IMR-90 (cell line): ENCODE measurements around the gene CDH15. TPM values are rescaled to one million over a fixed set of nuclear protein-coding genes. Genes with fewer than 3 reads are reported as not detected.
A peak's percentile ranks its signal among the peaks of the same experiment; 100 is the strongest.

ENCODE experiments used
- ATAC-seq: fragments of 200-7000 bp; cut with Tn5 transposase; 2 replicates; pipeline ENCODE4 v1.9.1; 2020; ENCODE audit warnings: low read depth, mild to moderate bottlenecking, moderate library complexity
- BruUV-seq: library from RNA; stranded (reverse); fragments of 400-500 nt; replicated peaks from 2 replicates; lab custom pipeline; 2021; lab: Mats Ljungman, UMichigan
- CTCF ChIA-PET: fragments of 300-600 bp; formaldehyde crosslinking; extraction: SDS; loops from one replicate; lab custom pipeline; 2021; ENCODE audit warnings: antibody characterized with exemption; lab: Yijun Ruan, JAX
- POLR2A ChIA-PET: fragments of 300-600 bp; sonication (Branson Sonifier 250); formaldehyde crosslinking; loops from one replicate; lab custom pipeline; 2022; ENCODE audit warnings: antibody characterized with exemption; ENCODE audit not compliant: unreplicated experiment; lab: Charles Lee
- DNase-seq: peaks from one replicate; pipeline ENCODE4 v3.0.0; 2013
- H2AFZ ChIP-seq: replicated peaks from 2 replicates; pipeline ENCODE3; 2013; ENCODE audit warnings: low read length, mild to moderate bottlenecking; ENCODE audit not compliant: poor library complexity
- H2AK5ac ChIP-seq: 2 replicates; pipeline ENCODE4 v1.6.1; 2013; ENCODE audit warnings: low read depth, low read length, inconsistent platforms
- H2AK9ac ChIP-seq: replicated peaks from 2 replicates; pipeline ENCODE3; 2013; ENCODE audit warnings: mild to moderate bottlenecking, low read depth, low read length, moderate library complexity; ENCODE audit not compliant: poor library complexity
- H2BK120ac ChIP-seq: 2 replicates; pipeline ENCODE4 v1.6.1; 2013; ENCODE audit warnings: low read depth, low read length, inconsistent platforms
- H2BK15ac ChIP-seq: 3 replicates; pipeline ENCODE4 v1.6.1; 2013; ENCODE audit warnings: low read depth, low read length, inconsistent platforms
- H2BK20ac ChIP-seq: 2 replicates; pipeline ENCODE4 v1.6.1; 2013; ENCODE audit warnings: low read depth, mild to moderate bottlenecking, inconsistent platforms, low read length, moderate library complexity
- H2BK5ac ChIP-seq: 2 replicates; pipeline ENCODE4 v1.6.1; 2013; ENCODE audit warnings: mild to moderate bottlenecking, low read depth, low read length, inconsistent platforms; ENCODE audit not compliant: poor library complexity, severe bottlenecking
- H3K14ac ChIP-seq: replicated peaks from 2 replicates; pipeline ENCODE4 v1.6.1; 2013; ENCODE audit warnings: low read depth, low read length, inconsistent platforms
- H3K18ac ChIP-seq: 2 replicates; pipeline ENCODE4 v1.6.1; 2013; ENCODE audit warnings: low read depth, low read length, control low read depth
- H3K23ac ChIP-seq: 2 replicates; pipeline ENCODE4 v1.6.1; 2013; ENCODE audit warnings: low read depth, low read length, inconsistent platforms
- H3K27ac ChIP-seq: 2 replicates; pipeline ENCODE4 v1.5.1; 2013; ENCODE audit warnings: mild to moderate bottlenecking, control low read depth, low read length; ENCODE audit not compliant: insufficient read depth
- H3K27me3 ChIP-seq: 2 replicates; pipeline ENCODE4 v1.6.1; 2013; ENCODE audit warnings: low read length; ENCODE audit not compliant: control insufficient read depth, insufficient read depth
- H3K36me3 ChIP-seq: 2 replicates; pipeline ENCODE4 v1.6.1; 2013; ENCODE audit warnings: low read length, mixed read lengths; ENCODE audit not compliant: control insufficient read depth, insufficient read depth
- H3K4ac ChIP-seq: 2 replicates; pipeline ENCODE4 v1.6.1; 2013; ENCODE audit warnings: low read depth, low read length, inconsistent platforms
- H3K4me1 ChIP-seq: 2 replicates; pipeline ENCODE4 v1.6.1; 2013; ENCODE audit warnings: low read length, mixed read lengths; ENCODE audit not compliant: control insufficient read depth, insufficient read depth
- H3K4me2 ChIP-seq: 2 replicates; pipeline ENCODE4 v1.6.1; 2013; ENCODE audit warnings: low read depth, mild to moderate bottlenecking, control low read depth, low read length, moderate library complexity
- H3K4me3 ChIP-seq: 2 replicates; pipeline ENCODE4 v1.5.1; 2013; ENCODE audit warnings: low read depth, mild to moderate bottlenecking, control low read depth, low read length, moderate library complexity; ENCODE audit not compliant: insufficient read depth
- H3K56ac ChIP-seq: 2 replicates; pipeline ENCODE4 v1.6.1; 2013; ENCODE audit warnings: low read length, inconsistent platforms; ENCODE audit not compliant: insufficient read depth; ENCODE audit errors: extremely low read depth
- H3K79me1 ChIP-seq, 2 experiments: 2 replicates each; pipeline ENCODE4 v1.6.1; 2013; ENCODE audit warnings: low read length in 2 of 2, inconsistent platforms in 1 of 2, low read depth in 1 of 2
- H3K9ac ChIP-seq: 2 replicates; pipeline ENCODE4 v1.6.1; 2013; ENCODE audit warnings: low read depth, low read length, control low read depth
- H3K9me1 ChIP-seq: 2 replicates; pipeline ENCODE4 v1.6.1; 2013; ENCODE audit warnings: low read length, inconsistent platforms; ENCODE audit not compliant: insufficient read depth
- H3K9me3 ChIP-seq: 2 replicates; pipeline ENCODE4 v1.6.1; 2013; ENCODE audit warnings: low read length; ENCODE audit not compliant: control insufficient read depth, insufficient read depth
- H4K20me1 ChIP-seq: 2 replicates; pipeline ENCODE4 v1.6.1; 2013; ENCODE audit warnings: low read length, inconsistent platforms; ENCODE audit not compliant: insufficient read depth
- H4K5ac ChIP-seq: 2 replicates; pipeline ENCODE4 v1.6.1; 2013; ENCODE audit warnings: mild to moderate bottlenecking, low read depth, low read length, control low read depth
- H4K8ac ChIP-seq, 2 experiments: 2 replicates each; pipeline ENCODE4 v1.6.1; 2013; ENCODE audit warnings: low read depth in 2 of 2, low read length in 2 of 2, control low read depth in 1 of 2, inconsistent platforms in 1 of 2
- H4K91ac ChIP-seq: 2 replicates; pipeline ENCODE4 v1.6.1; 2013; ENCODE audit warnings: low read depth, low read length, inconsistent platforms; ENCODE audit not compliant: insufficient read depth
- BHLHE40 ChIP-seq: fragments of 150-350 bp; IDR thresholded peaks from 2 replicates; pipeline ENCODE4 v1.6.1; 2016; ENCODE audit warnings: mild to moderate bottlenecking, low read depth, low read length
- CEBPB ChIP-seq: IDR thresholded peaks from 2 replicates; pipeline ENCODE4 v1.6.1; 2012; ENCODE audit warnings: low read depth, low read length, improper control_type of control experiment
- CTCF ChIP-seq: conservative IDR thresholded peaks from 2 replicates; pipeline ENCODE4 v1.5.1; 2012; ENCODE audit warnings: mild to moderate bottlenecking, low read depth, low read length, improper control_type of control experiment
- ELK1 ChIP-seq: fragments of 150-350 bp; IDR thresholded peaks from 2 replicates; pipeline ENCODE4 v1.6.1; 2016; ENCODE audit warnings: low read depth, mild to moderate bottlenecking, low read length, moderate library complexity, borderline replicate concordance
- FOS ChIP-seq: fragments of 150-350 bp; IDR thresholded peaks from 2 replicates; pipeline ENCODE4 v1.6.1; 2016; ENCODE audit warnings: low read depth, low read length
- MAFK ChIP-seq: IDR thresholded peaks from 2 replicates; pipeline ENCODE4 v1.6.1; 2012; ENCODE audit warnings: low read depth, low read length, improper control_type of control experiment
- MAZ ChIP-seq: IDR thresholded peaks from 2 replicates; pipeline ENCODE4 v1.6.1; 2012; ENCODE audit warnings: low read depth, mild to moderate bottlenecking, low read length, improper control_type of control experiment, moderate library complexity, borderline replicate concordance
- MXI1 ChIP-seq: IDR thresholded peaks from 2 replicates; pipeline ENCODE4 v1.6.1; 2012; ENCODE audit warnings: low read depth, mild to moderate bottlenecking, low read length, moderate library complexity, borderline replicate concordance
- NFE2L2 ChIP-seq: fragments of 150-350 bp; IDR thresholded peaks from 2 replicates; pipeline ENCODE4 v1.6.1; 2016; ENCODE audit warnings: low read depth, mild to moderate bottlenecking, low read length
- POLR2A ChIP-seq: IDR thresholded peaks from 2 replicates; pipeline ENCODE4 v1.6.1; 2012; ENCODE audit warnings: mild to moderate bottlenecking, low read depth, low read length
- RAD21 ChIP-seq: IDR thresholded peaks from 2 replicates; pipeline ENCODE4 v1.6.1; 2012; ENCODE audit warnings: low read length, improper control_type of control experiment
- RCOR1 ChIP-seq: IDR thresholded peaks from 2 replicates; pipeline ENCODE4 v1.6.1; 2012; ENCODE audit warnings: mild to moderate bottlenecking, low read length, improper control_type of control experiment; ENCODE audit not compliant: insufficient replicate concordance
- SMC3 ChIP-seq: fragments of 150-350 bp; IDR thresholded peaks from 2 replicates; pipeline ENCODE4 v1.6.1; 2016; ENCODE audit warnings: low read depth, mild to moderate bottlenecking, antibody characterized with exemption, low read length, moderate library complexity
- USF2 ChIP-seq: fragments of 150-350 bp; IDR thresholded peaks from 2 replicates; pipeline ENCODE4 v1.6.1; 2017; ENCODE audit warnings: mild to moderate bottlenecking, antibody characterized with exemption, low read length, low read depth
- WGBS, 2 experiments: methylation state at CpG; one replicate each; pipeline versions ENCODE4 v1.1.5 to v1.1.7; 2013; ENCODE audit warnings: missing lambda C conversion rate in 2 of 2; ENCODE audit not compliant: insufficient read length in 1 of 2; ENCODE audit errors: extremely low coverage in 2 of 2; 5-methylcytosine and 5-hydroxymethylcytosine counted together
- dilution Hi-C: fragments of 300-500 bp; cut with HindIII; formaldehyde crosslinking; loops from one replicate; pipeline ENCODE4 v1.14.3; 2018; ENCODE audit warnings: low sequenced_read_pairs; ENCODE audit not compliant: unreplicated experiment
- in situ Hi-C: fragments of 300-500 bp; cut with MboI; formaldehyde crosslinking; loops from 3 replicates; pipeline ENCODE4 v1.14.3; 2019; ENCODE audit warnings: low sequenced_read_pairs, inconsistent platforms, mixed read lengths
- intact Hi-C: fragments of 100-400 bp; cut with micrococcal nuclease; formaldehyde crosslinking; loops from 2 replicates; pipeline ENCODE4 v1.10.0; 2022
- polyA plus RNA-seq, 3 experiments: library from polyadenylated mRNA; depleted of rRNA; stranded (reverse); fragments of >200 nt; gene quantifications; 2 replicates each; pipeline ENCODE4 v1.2.3, GENCODE V29; 2012; ENCODE audit warnings: low replicate concordance in 1 of 3
- total RNA-seq: library from RNA; depleted of rRNA; stranded (reverse); fragments of >200 nt; gene quantifications from 2 replicates; pipeline ENCODE4 v1.2.3, GENCODE V29; 2012

The CDH15 gene
- total and polyA plus RNA-seq, 2 of the 4 experiments (the other 2 are of a cell fraction): 0.18 to 0.62 TPM

DNA sequence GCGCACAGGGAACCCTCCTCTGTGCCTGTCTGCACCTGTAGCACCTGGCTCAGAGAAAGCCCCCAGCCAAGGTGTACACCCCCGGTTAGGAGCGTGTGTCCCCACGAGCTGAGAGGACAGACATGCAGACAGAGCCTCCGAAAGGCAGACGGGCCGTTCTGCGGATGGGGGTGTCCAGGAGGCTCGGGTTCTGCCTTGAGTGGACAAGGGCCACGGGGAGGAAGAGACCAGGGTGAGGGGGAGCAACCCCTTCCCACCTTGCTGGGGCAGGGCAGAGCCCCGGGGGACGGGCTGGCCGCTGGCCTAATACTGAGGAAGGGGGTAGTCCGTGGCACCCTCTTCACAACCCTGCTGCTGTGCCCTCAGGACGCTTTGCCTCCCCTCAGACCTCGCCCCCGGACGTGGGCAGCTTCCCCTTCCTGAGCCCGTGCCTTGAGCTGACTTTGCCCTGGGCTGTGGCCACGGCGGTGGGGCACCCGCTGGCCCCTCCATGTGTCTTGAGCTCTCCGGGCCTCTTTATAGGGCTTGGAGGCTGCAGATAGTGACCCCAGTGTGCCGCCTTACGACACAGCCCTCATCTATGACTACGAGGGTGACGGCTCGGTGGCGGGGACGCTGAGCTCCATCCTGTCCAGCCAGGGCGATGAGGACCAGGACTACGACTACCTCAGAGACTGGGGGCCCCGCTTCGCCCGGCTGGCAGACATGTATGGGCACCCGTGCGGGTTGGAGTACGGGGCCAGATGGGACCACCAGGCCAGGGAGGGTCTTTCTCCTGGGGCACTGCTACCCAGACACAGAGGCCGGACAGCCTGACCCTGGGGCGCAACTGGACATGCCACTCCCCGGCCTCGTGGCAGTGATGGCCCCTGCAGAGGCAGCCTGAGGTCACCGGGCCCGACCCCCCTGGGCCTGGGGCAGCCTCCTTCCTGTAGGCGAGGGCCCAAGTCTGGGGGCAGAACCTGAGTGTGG lies 23.1 kb downstream of the CDH15 start:
- H2BK5ac ChIP-seq: no peak overlapping the region
- no peak overlapping the region for H4K5ac ChIP-seq
- no peaks in the 10 kb centered on the region for H3K36me3 ChIP-seq
- no peak overlapping the region for H4K91ac ChIP-seq
- in situ Hi-C loops (no loop called here), intact Hi-C loops (no loop called here), dilution Hi-C loops (no loop called here)
- no peak overlapping the region for H2BK15ac ChIP-seq
- H3K23ac ChIP-seq: no peak overlapping the region
- no peak overlapping the region for H3K56ac ChIP-seq
- H3K27me3 ChIP-seq: peaks cover 7% of the 10 kb centered on the region; the same call in 1 of the 2 replicates
- no peak overlapping the region for H2BK20ac ChIP-seq
- no peak overlapping the region for H3K9ac ChIP-seq
- H2BK120ac ChIP-seq: no peak overlapping the region
- WGBS, 2 experiments: 85% methylated on average over 22 of the region's 45 CpGs; no CpG with 5 or more reads in 1 of the 2 experiments
- BruUV-seq: no TSS peak
- ChIA-PET POLR2A (no interaction called here), CTCF (no interaction called here)
- peaks cover 6% of the 10 kb centered on the region for H3K4me1 ChIP-seq
- no peak overlapping the region for H3K27ac ChIP-seq
- no peak overlapping the region for H3K4me2 ChIP-seq
- no peak overlapping the region for H3K18ac ChIP-seq
- peak overlapping the region; percentile 55 for H2AK9ac ChIP-seq
- H2AFZ ChIP-seq: no peak overlapping the region
- peaks cover 3% of the 10 kb centered on the region; the same call in 1 of the 2 replicates for H3K9me1 ChIP-seq
- H3K9me3 ChIP-seq: no peaks in the 10 kb centered on the region
- H3K14ac ChIP-seq: no peak overlapping the region
- no peak overlapping the region for H2AK5ac ChIP-seq
- H3K79me1 ChIP-seq: no peaks in the 10 kb centered on the region
- H4K20me1 ChIP-seq: no peaks in the 10 kb centered on the region; the same call in 1 of the 2 replicates
- no peak for DNase-seq
- no peak overlapping the region for H4K8ac ChIP-seq
- no peak for TF ChIP-seq RAD21
- no peak for TF ChIP-seq FOS
- no peak for TF ChIP-seq RCOR1
- no peak for TF ChIP-seq POLR2A
- TF ChIP-seq BHLHE40: no peak
- no peak for TF ChIP-seq SMC3
- no peak for TF ChIP-seq CEBPB
- no peak for TF ChIP-seq MAFK
- no peak for TF ChIP-seq NFE2L2
- TF ChIP-seq ELK1: no peak
- no peak for TF ChIP-seq USF2
- TF ChIP-seq CTCF: no peak
- no peak for TF ChIP-seq MAZ
- TF ChIP-seq MXI1: no peak
- no peak overlapping the region for H3K4me3 ChIP-seq
- H3K4ac ChIP-seq: no peak overlapping the region
- ATAC-seq: no peak
